ENCODE data around the gene CACHD1. TPM values are rescaled to one million over a fixed set of nuclear protein-coding genes. Genes with fewer than 3 reads are reported as not detected.

Gene CACHD1
- total and polyA plus RNA-seq, 2 donors from 2014 or later: 3.9 to 8.2 TPM

- Histone ChIP-seq H3K27me3 (ENCODE audit: control insufficient read depth, insufficient read depth, low read length) (no peaks in the 10 kb centered on the region), H3K27ac (ENCODE audit: low read depth in 2 of 2, low read length in 2 of 2) (no peak overlapping the region), H3K9me3 (ENCODE audit: control insufficient read depth in 2 of 3, insufficient read depth in 1 of 3, low read length in 3 of 3) (no peaks in the 10 kb centered on the region), H3K4me1 (ENCODE audit: control insufficient read depth in 2 of 3, insufficient read depth in 2 of 3, low read depth in 1 of 3, low read length in 3 of 3) (no peaks in the 10 kb centered on the region), H3K9ac (ENCODE audit: low read length in 3 of 3) (no peak overlapping the region), H3K4me3 (ENCODE audit: low read length in 3 of 3) (no peak overlapping the region), H3K36me3 (ENCODE audit: control insufficient read depth in 2 of 3, insufficient read depth in 3 of 3, low read length in 3 of 3) (no peaks in the 10 kb centered on the region)
- FAIRE-seq (no peak), DNase-seq (no peak)
- intact Hi-C loops (cut with DNase I): no loop called here
- TF ChIP-seq, protein P1, sequence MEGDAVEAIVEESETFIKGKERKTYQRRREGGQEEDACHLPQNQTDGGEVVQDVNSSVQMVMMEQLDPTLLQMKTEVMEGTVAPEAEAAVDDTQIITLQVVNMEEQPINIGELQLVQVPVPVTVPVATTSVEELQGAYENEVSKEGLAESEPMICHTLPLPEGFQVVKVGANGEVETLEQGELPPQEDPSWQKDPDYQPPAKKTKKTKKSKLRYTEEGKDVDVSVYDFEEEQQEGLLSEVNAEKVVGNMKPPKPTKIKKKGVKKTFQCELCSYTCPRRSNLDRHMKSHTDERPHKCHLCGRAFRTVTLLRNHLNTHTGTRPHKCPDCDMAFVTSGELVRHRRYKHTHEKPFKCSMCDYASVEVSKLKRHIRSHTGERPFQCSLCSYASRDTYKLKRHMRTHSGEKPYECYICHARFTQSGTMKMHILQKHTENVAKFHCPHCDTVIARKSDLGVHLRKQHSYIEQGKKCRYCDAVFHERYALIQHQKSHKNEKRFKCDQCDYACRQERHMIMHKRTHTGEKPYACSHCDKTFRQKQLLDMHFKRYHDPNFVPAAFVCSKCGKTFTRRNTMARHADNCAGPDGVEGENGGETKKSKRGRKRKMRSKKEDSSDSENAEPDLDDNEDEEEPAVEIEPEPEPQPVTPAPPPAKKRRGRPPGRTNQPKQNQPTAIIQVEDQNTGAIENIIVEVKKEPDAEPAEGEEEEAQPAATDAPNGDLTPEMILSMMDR (IDR thresholded peaks at IDR 0.05; ENCODE audit: borderline replicate concordance, extremely low read depth, insufficient read depth): no peak
Observed at GRCh38 chr1:64715186-64715585, 245.3 kb downstream of the CACHD1 start.

- Histone ChIP-seq H3K27me3 (ENCODE audit: control insufficient read depth, insufficient read depth, low read length) (no peaks in the 10 kb centered on the region), H3K36me3 (ENCODE audit: control insufficient read depth in 2 of 3, insufficient read depth in 3 of 3, low read length in 3 of 3) (no peaks in the 10 kb centered on the region), H3K9me3 (ENCODE audit: control insufficient read depth in 2 of 3, insufficient read depth in 1 of 3, low read length in 3 of 3) (no peaks in the 10 kb centered on the region), H3K27ac (ENCODE audit: low read depth in 2 of 2, low read length in 2 of 2) (no peak overlapping the region), H3K4me1 (ENCODE audit: control insufficient read depth in 2 of 3, insufficient read depth in 2 of 3, low read depth in 1 of 3, low read length in 3 of 3) (no peaks in the 10 kb centered on the region), H3K4me3 (ENCODE audit: low read length in 3 of 3) (no peak overlapping the region), H3K9ac (ENCODE audit: low read length in 3 of 3) (no peak overlapping the region)
- TF ChIP-seq, protein P1 (IDR thresholded peaks at IDR 0.05; ENCODE audit: borderline replicate concordance, extremely low read depth, insufficient read depth): no peak
- intact Hi-C loops (cut with DNase I): no loop called here
- DNase-seq (no peak), FAIRE-seq (no peak)
Observed at GRCh38 chr1:64721135-64721534, 251.2 kb downstream of the CACHD1 start.

DNA sequence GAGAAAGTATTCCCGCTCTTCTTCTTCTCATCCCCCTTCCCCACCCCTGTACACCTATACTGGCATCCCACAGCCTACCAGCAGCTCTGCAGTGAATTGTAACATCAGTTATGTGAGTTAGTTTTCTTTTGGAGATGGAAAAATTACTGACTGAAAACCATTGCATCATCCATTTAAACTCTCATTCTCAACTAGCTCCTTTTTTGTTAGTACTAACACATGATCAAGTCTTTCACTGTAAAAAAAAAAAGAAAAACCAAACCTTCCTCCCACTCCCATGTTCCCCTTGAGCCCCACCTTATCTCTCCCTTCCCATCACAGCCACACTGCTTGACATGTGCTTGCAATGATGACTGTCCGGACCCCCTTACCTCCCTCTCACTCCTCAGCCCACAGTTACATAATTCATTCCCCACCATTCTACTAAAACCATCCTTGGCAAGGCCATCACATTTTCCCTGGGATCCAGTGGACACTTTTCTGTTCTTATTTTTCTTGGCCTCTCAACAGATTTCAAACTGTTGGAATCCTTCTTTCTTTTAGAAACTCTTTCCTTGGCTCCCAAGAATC lies 251.7 kb downstream of the CACHD1 start:
- Histone ChIP-seq H3K4me1 (ENCODE audit: control insufficient read depth in 2 of 3, insufficient read depth in 2 of 3, low read depth in 1 of 3, low read length in 3 of 3) (no peaks in the 10 kb centered on the region), H3K27ac (ENCODE audit: low read depth in 2 of 2, low read length in 2 of 2) (no peak overlapping the region), H3K9me3 (ENCODE audit: control insufficient read depth in 2 of 3, insufficient read depth in 1 of 3, low read length in 3 of 3) (no peaks in the 10 kb centered on the region), H3K36me3 (ENCODE audit: control insufficient read depth in 2 of 3, insufficient read depth in 3 of 3, low read length in 3 of 3) (no peaks in the 10 kb centered on the region), H3K9ac (ENCODE audit: low read length in 3 of 3) (no peak overlapping the region), H3K4me3 (ENCODE audit: low read length in 3 of 3) (no peak overlapping the region), H3K27me3 (ENCODE audit: control insufficient read depth, insufficient read depth, low read length) (no peaks in the 10 kb centered on the region)
- intact Hi-C loops (cut with DNase I): no loop called here
- no peak for DNase-seq
- TF ChIP-seq, protein P1 (IDR thresholded peaks at IDR 0.05; ENCODE audit: borderline replicate concordance, extremely low read depth, insufficient read depth): no peak
- no peak for FAIRE-seq

DNA sequence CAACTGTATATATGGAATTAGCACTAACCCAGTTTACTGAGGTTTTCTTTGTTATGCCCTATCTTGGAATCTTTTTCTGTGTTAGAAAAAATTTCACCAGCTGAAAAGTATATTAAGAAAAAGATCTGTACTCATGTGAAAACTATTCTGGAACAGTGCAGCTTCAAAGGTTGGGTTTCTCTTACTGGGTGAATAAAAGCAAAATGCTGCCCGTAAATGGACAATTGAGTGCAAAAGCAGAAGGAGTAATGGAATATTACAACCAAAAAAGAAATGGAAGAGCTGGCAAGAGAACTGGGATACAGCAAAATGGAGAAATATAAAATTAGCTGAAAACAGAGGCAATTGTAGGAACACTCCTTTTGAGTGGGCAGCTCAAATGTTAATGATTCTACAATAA lies 257.9 kb downstream of the CACHD1 start:
- no peaks in the 10 kb centered on the region for H3K4me1 ChIP-seq (ENCODE audit: control insufficient read depth in 2 of 3, insufficient read depth in 2 of 3, low read depth in 1 of 3, low read length in 3 of 3)
- H3K9me3 ChIP-seq (ENCODE audit: control insufficient read depth in 2 of 3, insufficient read depth in 1 of 3, low read length in 3 of 3): no peaks in the 10 kb centered on the region
- no peaks in the 10 kb centered on the region for H3K27me3 ChIP-seq (ENCODE audit: control insufficient read depth, insufficient read depth, low read length)
- no peak overlapping the region for H3K27ac ChIP-seq (ENCODE audit: low read depth in 2 of 2, low read length in 2 of 2)
- H3K4me3 ChIP-seq (ENCODE audit: low read length in 3 of 3): no peak overlapping the region
- FAIRE-seq (no peak), DNase-seq (no peak)
- H3K9ac ChIP-seq (ENCODE audit: low read length in 3 of 3): no peak overlapping the region
- TF ChIP-seq, protein P1 (IDR thresholded peaks at IDR 0.05; ENCODE audit: borderline replicate concordance, extremely low read depth, insufficient read depth): no peak
- intact Hi-C loops (cut with DNase I): no loop called here
- no peaks in the 10 kb centered on the region for H3K36me3 ChIP-seq (ENCODE audit: control insufficient read depth in 2 of 3, insufficient read depth in 3 of 3, low read length in 3 of 3)
